HEK293 (cell line): ENCODE data around the gene PDLIM5.

ENCODE experiments used
- CTCF ChIA-PET: fragments of 350-600 bp; formaldehyde crosslinking; extraction: SDS; loops from one replicate; lab custom pipeline; 2021; ENCODE audit warnings: antibody characterized with exemption; lab: Yijun Ruan, JAX
- POLR2A ChIA-PET: fragments of 300-600 bp; formaldehyde crosslinking; extraction: SDS; loops from one replicate; lab custom pipeline; 2020; ENCODE audit warnings: antibody characterized with exemption, inconsistent platforms; lab: Yijun Ruan, JAX
- H3K27ac ChIP-seq: fragments of 200-500 bp; sonication (Bioruptor generic); 2 replicates; pipeline ENCODE4 v1.5.1; 2014; ENCODE audit warnings: low read depth, low read length, control low read depth, inconsistent platforms; ENCODE audit errors: extremely low read depth
- H3K36me3 ChIP-seq, 2 experiments: fragments of 200-500 bp in 1 of 2; sonication (Bioruptor generic) in 1 of 2; 1 replicate in 1 of 2; 2 replicates in 1 of 2; pipeline ENCODE4 v1.5.1; 2014 to 2017; ENCODE audit warnings: inconsistent platforms in 2 of 2, low read length in 2 of 2; ENCODE audit not compliant: control insufficient read depth in 2 of 2, insufficient read depth in 1 of 2
- H3K4me1 ChIP-seq: fragments of 200-500 bp; sonication (Bioruptor generic); 2 replicates; pipeline ENCODE4 v1.5.1; 2014; ENCODE audit warnings: mild to moderate bottlenecking, low read length, inconsistent platforms; ENCODE audit not compliant: control insufficient read depth, insufficient read depth
- H3K4me3 ChIP-seq: 2 replicates; pipeline ENCODE4 v1.5.1; 2011; ENCODE audit warnings: low read depth, mild to moderate bottlenecking, control low read depth, low read length, moderate library complexity
- H3K9me3 ChIP-seq: fragments of 200-500 bp; sonication (Bioruptor generic); 2 replicates; pipeline ENCODE4 v1.5.1; 2014; ENCODE audit warnings: low read depth, low read length, inconsistent platforms; ENCODE audit not compliant: control insufficient read depth, insufficient read depth
- BCL11B ChIP-seq: fragments of 450-650 bp; formaldehyde crosslinking; IDR thresholded peaks from 2 replicates; pipeline ENCODE4 v1.5.1; 2016; ENCODE audit warnings: low read depth, missing biosample characterization, missing genetic modification characterization
- GLIS2 ChIP-seq: fragments of 450-650 bp; formaldehyde crosslinking; IDR thresholded peaks from 2 replicates; pipeline ENCODE4 v1.5.1; 2016; ENCODE audit warnings: missing biosample characterization, missing genetic modification characterization
- IKZF3 ChIP-seq: fragments of 450-650 bp; IDR thresholded peaks from 2 replicates; pipeline ENCODE4 v1.5.0; 2018; ENCODE audit warnings: missing biosample characterization, mild to moderate bottlenecking, missing genetic modification characterization, moderate library complexity
- KLF17 ChIP-seq: fragments of 450-650 bp; formaldehyde crosslinking; IDR thresholded peaks from 2 replicates; pipeline ENCODE4 v1.5.1; 2016; ENCODE audit warnings: missing biosample characterization, missing genetic modification characterization
- REPIN1 ChIP-seq: fragments of 450-650 bp; formaldehyde crosslinking; IDR thresholded peaks from 2 replicates; pipeline ENCODE4 v1.5.1; 2017; ENCODE audit warnings: missing biosample characterization, missing genetic modification characterization, low read depth
- YY1 ChIP-seq: fragments of 450-650 bp; formaldehyde crosslinking; IDR thresholded peaks from 2 replicates; pipeline ENCODE4 v1.5.1; 2018; ENCODE audit warnings: missing biosample characterization, missing genetic modification characterization
- ZBTB11 ChIP-seq: fragments of 450-650 bp; formaldehyde crosslinking; conservative IDR thresholded peaks from 2 replicates; pipeline ENCODE4 v1.5.1; 2016; ENCODE audit warnings: low read depth, missing biosample characterization, missing genetic modification characterization
- ZNF138 ChIP-seq: fragments of 450-650 bp; formaldehyde crosslinking; IDR thresholded peaks from 2 replicates; pipeline ENCODE4 v1.5.1; 2016; ENCODE audit warnings: missing biosample characterization, missing genetic modification characterization, borderline replicate concordance
- ZNF19 ChIP-seq: fragments of 450-650 bp; formaldehyde crosslinking; IDR thresholded peaks from 2 replicates; pipeline ENCODE4; 2016; ENCODE audit warnings: missing biosample characterization, missing genetic modification characterization, low read depth
- ZNF202 ChIP-seq: fragments of 450-650 bp; formaldehyde crosslinking; IDR thresholded peaks from 2 replicates; pipeline ENCODE4 v1.5.1; 2016; ENCODE audit warnings: missing biosample characterization, missing genetic modification characterization, borderline replicate concordance
- ZNF221 ChIP-seq: fragments of 450-650 bp; formaldehyde crosslinking; IDR thresholded peaks from 2 replicates; pipeline ENCODE4 v1.5.1; 2017; ENCODE audit warnings: missing biosample characterization, missing genetic modification characterization, borderline replicate concordance
- ZNF266 ChIP-seq: fragments of 450-650 bp; formaldehyde crosslinking; IDR thresholded peaks from 2 replicates; pipeline ENCODE4 v1.5.1; 2016; ENCODE audit warnings: missing biosample characterization, missing genetic modification characterization, low read depth
- ZNF292 ChIP-seq: fragments of 450-650 bp; formaldehyde crosslinking; IDR thresholded peaks from 2 replicates; pipeline ENCODE4 v1.5.1; 2016; ENCODE audit warnings: low read depth, missing biosample characterization, missing genetic modification characterization, borderline replicate concordance
- ZNF324 ChIP-seq: fragments of 450-650 bp; formaldehyde crosslinking; IDR thresholded peaks from 2 replicates; pipeline ENCODE4 v1.5.1; 2016; ENCODE audit warnings: missing biosample characterization, missing genetic modification characterization
- ZNF416 ChIP-seq: fragments of 450-650 bp; formaldehyde crosslinking; IDR thresholded peaks from 2 replicates; pipeline ENCODE4 v1.5.1; 2016; ENCODE audit warnings: missing biosample characterization, missing genetic modification characterization
- ZNF433 ChIP-seq: fragments of 450-650 bp; formaldehyde crosslinking; IDR thresholded peaks from 2 replicates; pipeline ENCODE4 v1.5.1; 2016; ENCODE audit warnings: missing biosample characterization, missing genetic modification characterization, low read depth
- ZNF596 ChIP-seq: fragments of 450-650 bp; IDR thresholded peaks from 2 replicates; pipeline ENCODE4 v1.5.0; 2018; ENCODE audit warnings: missing biosample characterization, mild to moderate bottlenecking, missing genetic modification characterization, moderate library complexity
- ZNF624 ChIP-seq: fragments of 450-650 bp; formaldehyde crosslinking; IDR thresholded peaks from 2 replicates; pipeline ENCODE4 v1.5.1; 2017; ENCODE audit warnings: missing biosample characterization, missing genetic modification characterization
- ZNF664 ChIP-seq: fragments of 450-650 bp; formaldehyde crosslinking; IDR thresholded peaks from 2 replicates; pipeline ENCODE4 v1.5.1; 2016; ENCODE audit warnings: missing biosample characterization, missing genetic modification characterization
- ZNF747 ChIP-seq: fragments of 450-650 bp; formaldehyde crosslinking; IDR thresholded peaks from 2 replicates; pipeline ENCODE4 v1.5.1; 2016; ENCODE audit warnings: missing biosample characterization, missing genetic modification characterization
- ZNF830 ChIP-seq: fragments of 450-650 bp; IDR thresholded peaks from 2 replicates; pipeline ENCODE4 v1.5.0; 2018; ENCODE audit warnings: missing biosample characterization, missing genetic modification characterization, low read depth, mild to moderate bottlenecking, moderate library complexity
- TF ChIP-seq, protein P1 (sequence below): fragments of 450-650 bp; formaldehyde crosslinking; IDR thresholded peaks from 2 replicates; pipeline ENCODE4 v1.5.1; 2016; ENCODE audit warnings: missing biosample characterization, missing genetic modification characterization
- TF ChIP-seq, protein P2 (sequence below): fragments of 450-650 bp; formaldehyde crosslinking; IDR thresholded peaks from 2 replicates; pipeline ENCODE4 v1.5.1; 2016; ENCODE audit warnings: missing biosample characterization, missing genetic modification characterization
- TF ChIP-seq, protein P3 (sequence below): fragments of 450-650 bp; formaldehyde crosslinking; IDR thresholded peaks from 2 replicates; pipeline ENCODE4 v1.5.1; 2017; ENCODE audit warnings: missing biosample characterization, missing genetic modification characterization

Gene PDLIM5

GRCh38 chr4:94540476-94540875 lies 88.7 kb downstream of the PDLIM5 start:
- Histone ChIP-seq H3K4me1 (peaks cover 15% of the 10 kb centered on the region), H3K9me3 (no peaks in the 10 kb centered on the region), H3K36me3 (no peaks in the 10 kb centered on the region), H3K27ac (no peak overlapping the region)
- CTCF ChIA-PET, result no interaction called here
- POLR2A ChIA-PET, result no interaction called here
- TF ChIP-seq ZNF596, result no peak
- TF ChIP-seq ZNF266 (tag by site-specific recombination), result no peak
- TF ChIP-seq ZNF830 (tag by site-specific recombination), result no peak
- TF ChIP-seq ZNF433 (tag by site-specific recombination), result no peak
- TF ChIP-seq, protein P1, sequence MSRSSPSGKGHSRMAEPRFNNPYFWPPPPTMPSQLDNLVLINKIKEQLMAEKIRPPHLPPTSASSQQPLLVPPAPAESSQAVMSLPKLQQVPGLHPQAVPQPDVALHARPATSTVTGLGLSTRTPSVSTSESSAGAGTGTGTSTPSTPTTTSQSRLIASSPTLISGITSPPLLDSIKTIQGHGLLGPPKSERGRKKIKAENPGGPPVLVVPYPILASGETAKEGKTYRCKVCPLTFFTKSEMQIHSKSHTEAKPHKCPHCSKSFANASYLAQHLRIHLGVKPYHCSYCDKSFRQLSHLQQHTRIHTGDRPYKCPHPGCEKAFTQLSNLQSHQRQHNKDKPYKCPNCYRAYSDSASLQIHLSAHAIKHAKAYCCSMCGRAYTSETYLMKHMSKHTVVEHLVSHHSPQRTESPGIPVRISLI (tag by site-specific recombination), result no peak
- TF ChIP-seq REPIN1 (tag by site-specific recombination), result no peak
- no peak for TF ChIP-seq ZNF202 (tag by site-specific recombination)
- no peak for TF ChIP-seq ZNF221
- no peak for TF ChIP-seq GLIS2 (tag by site-specific recombination)
- TF ChIP-seq ZNF324 (tag by site-specific recombination), result no peak
- no peak for TF ChIP-seq ZNF416
- TF ChIP-seq ZNF138 (tag by site-specific recombination), result no peak
- TF ChIP-seq, all 188 proteins: peak for 0
- no peak overlapping the region for H3K4me3 ChIP-seq

GRCh38 chr4:94544811-94545210 lies 93.1 kb downstream of the PDLIM5 start:
- Histone ChIP-seq H3K9me3 (no peaks in the 10 kb centered on the region), H3K4me1 (no peaks in the 10 kb centered on the region), H3K27ac (no peak overlapping the region), H3K36me3 (no peaks in the 10 kb centered on the region), H3K4me3 (no peak overlapping the region)
- ChIA-PET CTCF (no interaction called here), POLR2A (no interaction called here)
- TF ChIP-seq, protein P2, sequence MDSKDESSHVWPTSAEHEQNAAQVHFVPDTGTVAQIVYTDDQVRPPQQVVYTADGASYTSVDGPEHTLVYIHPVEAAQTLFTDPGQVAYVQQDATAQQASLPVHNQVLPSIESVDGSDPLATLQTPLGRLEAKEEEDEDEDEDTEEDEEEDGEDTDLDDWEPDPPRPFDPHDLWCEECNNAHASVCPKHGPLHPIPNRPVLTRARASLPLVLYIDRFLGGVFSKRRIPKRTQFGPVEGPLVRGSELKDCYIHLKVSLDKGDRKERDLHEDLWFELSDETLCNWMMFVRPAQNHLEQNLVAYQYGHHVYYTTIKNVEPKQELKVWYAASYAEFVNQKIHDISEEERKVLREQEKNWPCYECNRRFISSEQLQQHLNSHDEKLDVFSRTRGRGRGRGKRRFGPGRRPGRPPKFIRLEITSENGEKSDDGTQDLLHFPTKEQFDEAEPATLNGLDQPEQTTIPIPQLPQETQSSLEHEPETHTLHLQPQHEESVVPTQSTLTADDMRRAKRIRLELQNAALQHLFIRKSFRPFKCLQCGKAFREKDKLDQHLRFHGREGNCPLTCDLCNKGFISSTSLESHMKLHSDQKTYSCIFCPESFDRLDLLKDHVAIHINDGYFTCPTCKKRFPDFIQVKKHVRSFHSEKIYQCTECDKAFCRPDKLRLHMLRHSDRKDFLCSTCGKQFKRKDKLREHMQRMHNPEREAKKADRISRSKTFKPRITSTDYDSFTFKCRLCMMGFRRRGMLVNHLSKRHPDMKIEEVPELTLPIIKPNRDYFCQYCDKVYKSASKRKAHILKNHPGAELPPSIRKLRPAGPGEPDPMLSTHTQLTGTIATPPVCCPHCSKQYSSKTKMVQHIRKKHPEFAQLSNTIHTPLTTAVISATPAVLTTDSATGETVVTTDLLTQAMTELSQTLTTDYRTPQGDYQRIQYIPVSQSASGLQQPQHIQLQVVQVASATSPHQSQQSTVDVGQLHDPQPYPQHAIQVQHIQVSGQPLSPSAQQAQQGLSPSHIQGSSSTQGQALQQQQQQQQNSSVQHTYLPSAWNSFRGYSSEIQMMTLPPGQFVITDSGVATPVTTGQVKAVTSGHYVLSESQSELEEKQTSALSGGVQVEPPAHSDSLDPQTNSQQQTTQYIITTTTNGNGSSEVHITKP (tag by site-specific recombination), result no peak
- TF ChIP-seq BCL11B (tag by site-specific recombination), result no peak
- TF ChIP-seq ZNF664 (tag by site-specific recombination), result no peak
- TF ChIP-seq, protein P3, sequence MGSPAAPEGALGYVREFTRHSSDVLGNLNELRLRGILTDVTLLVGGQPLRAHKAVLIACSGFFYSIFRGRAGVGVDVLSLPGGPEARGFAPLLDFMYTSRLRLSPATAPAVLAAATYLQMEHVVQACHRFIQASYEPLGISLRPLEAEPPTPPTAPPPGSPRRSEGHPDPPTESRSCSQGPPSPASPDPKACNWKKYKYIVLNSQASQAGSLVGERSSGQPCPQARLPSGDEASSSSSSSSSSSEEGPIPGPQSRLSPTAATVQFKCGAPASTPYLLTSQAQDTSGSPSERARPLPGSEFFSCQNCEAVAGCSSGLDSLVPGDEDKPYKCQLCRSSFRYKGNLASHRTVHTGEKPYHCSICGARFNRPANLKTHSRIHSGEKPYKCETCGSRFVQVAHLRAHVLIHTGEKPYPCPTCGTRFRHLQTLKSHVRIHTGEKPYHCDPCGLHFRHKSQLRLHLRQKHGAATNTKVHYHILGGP (tag by site-specific recombination), result no peak
- TF ChIP-seq ZNF221, result no peak
- no peak for TF ChIP-seq ZNF747 (tag by site-specific recombination)
- TF ChIP-seq KLF17 (tag by site-specific recombination), result no peak
- no peak for TF ChIP-seq ZBTB11 (tag by site-specific recombination)
- TF ChIP-seq YY1 (tag by site-specific recombination), result no peak
- no peak for TF ChIP-seq IKZF3
- no peak for TF ChIP-seq ZNF292 (tag by site-specific recombination)
- TF ChIP-seq ZNF19 (tag by site-specific recombination), result no peak
- no peak for TF ChIP-seq ZNF624 (tag by site-specific recombination)
